Limb (tissue), 2 donors: Measurements from ENCODE around the gene LLGL2.
"Not testable (repeated sequence)": the region's sequence is repeated elsewhere in the genome, so short reads cannot be mapped to it uniquely, and the experiment has no call there.

Source experiments
- DNase-seq, 2 donors: peaks; one replicate each; pipeline ENCODE4 v3.0.0-alpha.2; 2016; ENCODE audit errors: extremely low spot score in 2 of 2

Gene LLGL2

DNA sequence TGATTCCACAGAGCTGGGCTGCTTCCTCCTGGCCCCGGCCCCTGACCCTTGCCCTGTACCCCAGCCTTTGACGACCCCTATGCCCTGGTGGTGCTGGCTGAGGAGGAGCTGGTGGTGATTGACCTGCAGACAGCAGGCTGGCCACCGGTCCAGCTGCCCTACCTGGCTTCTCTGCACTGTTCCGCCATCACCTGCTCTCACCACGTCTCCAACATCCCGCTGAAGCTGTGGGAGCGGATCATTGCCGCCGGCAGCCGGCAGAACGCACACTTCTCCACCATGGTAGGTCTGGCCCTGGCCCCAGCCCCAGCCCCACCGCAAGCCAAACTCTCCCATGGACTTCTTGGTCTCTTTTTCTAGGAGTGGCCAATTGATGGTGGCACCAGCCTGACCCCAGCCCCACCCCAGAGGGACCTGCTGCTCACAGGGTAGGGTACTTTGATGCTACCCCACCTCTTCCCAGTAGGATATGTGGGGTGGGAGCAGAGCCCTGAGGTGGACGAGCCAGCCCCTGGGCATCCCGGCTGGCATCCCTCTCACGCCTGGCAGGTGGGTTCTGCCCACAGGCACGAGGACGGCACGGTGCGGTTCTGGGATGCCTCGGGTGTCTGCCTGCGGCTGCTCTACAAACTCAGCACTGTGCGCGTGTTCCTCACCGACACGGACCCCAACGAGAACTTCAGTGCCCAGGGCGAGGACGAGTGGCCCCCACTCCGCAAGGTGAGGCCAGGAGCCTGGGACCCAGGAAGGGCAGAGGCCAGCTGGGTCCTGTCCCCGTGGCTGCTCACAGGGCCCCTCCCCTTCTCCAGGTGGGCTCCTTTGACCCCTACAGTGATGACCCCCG lies 43.1 kb downstream of the LLGL2 start:
- DNase-seq, result no peak

DNA sequence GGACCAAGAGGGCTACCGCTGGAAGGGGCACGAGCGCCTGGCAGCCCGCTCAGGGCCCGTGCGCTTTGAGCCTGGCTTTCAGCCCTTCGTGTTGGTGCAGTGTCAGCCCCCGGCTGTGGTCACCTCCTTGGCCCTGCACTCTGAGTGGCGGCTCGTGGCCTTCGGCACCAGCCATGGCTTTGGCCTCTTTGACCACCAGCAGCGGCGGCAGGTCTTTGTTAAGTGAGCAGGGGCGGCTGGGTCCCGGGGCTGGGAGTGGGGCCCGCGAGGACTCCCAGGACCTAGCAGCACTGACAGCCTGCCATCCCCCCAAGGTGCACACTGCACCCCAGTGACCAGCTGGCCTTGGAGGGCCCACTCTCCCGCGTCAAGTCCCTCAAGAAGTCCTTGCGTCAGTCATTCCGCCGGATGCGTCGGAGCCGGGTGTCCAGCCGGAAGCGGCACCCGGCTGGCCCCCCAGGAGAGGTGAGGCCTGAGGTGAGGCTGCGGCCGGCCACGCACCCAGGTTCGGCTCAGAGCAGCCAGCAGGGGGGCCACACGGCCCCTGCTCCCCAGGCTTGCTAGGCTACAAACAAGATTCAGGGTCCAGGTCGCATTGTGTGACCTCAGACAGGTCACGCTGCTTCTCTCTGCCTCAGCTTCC lies 44.7 kb downstream of the LLGL2 start:
- no peak for DNase-seq

DNA sequence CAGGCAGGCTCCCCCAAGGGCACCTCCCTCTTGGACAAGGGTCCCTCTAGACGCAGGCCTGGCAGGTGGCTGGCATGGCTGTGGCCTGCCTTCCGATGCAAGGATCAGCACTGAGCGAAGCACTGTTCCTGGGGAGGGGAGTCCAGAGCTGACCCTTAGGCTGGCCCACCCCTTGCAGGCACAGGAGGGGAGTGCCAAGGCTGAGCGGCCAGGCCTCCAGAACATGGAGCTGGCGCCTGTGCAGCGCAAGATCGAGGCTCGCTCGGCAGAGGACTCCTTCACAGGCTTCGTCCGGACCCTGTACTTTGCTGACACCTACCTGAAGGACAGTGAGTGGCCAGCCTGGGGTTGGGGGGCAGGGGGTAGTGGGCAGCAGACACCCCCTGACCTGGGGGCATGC lies 45.3 kb downstream of the LLGL2 start:
- DNase-seq, result no peak

DNA sequence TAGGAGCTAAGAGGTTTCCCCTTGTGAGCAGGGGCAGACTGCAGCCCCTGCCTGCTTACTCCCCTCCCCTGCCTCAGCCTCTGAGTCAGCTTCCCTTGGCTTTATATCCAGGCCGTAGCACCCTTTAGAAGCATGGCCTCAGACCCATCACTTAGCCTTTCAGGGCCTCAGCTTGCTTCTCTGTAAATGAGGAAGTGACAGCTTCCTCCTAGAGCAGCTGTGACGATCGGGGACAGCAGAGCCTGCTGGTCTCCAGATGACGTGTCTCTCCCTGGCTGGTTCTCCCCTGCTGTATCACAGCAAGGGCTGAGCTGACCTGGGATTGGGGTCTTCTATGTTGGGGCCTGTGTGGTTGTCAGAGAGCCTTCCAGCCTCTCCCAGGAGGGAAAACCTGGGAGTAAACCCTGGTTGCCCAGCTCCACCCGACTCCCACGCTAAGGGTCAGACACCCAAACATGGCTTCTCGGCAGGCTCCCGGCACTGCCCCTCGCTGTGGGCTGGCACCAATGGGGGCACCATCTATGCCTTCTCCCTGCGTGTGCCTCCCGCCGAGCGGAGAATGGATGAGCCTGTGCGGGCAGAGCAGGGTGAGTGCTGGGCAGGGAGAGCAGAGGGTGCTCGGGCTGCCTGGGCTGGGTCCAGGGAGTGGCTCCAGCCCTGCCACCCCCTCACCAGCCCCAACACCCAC lies 45.8 kb downstream of the LLGL2 start:
- no peak for DNase-seq

DNA sequence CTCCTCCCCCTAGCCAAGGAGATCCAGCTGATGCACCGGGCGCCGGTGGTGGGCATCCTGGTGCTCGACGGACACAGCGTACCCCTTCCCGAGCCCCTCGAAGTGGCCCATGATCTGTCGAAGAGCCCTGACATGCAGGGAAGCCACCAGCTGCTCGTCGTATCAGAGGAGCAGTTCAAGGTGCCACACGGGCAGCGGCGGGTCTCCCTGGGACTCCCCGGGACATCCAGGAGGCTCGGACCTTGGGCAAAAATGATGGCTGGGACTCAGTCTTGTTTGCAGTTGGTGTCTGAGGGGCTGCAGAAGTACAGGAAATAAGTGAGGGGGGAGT lies 46.4 kb downstream of the LLGL2 start:
- no peak for DNase-seq

DNA sequence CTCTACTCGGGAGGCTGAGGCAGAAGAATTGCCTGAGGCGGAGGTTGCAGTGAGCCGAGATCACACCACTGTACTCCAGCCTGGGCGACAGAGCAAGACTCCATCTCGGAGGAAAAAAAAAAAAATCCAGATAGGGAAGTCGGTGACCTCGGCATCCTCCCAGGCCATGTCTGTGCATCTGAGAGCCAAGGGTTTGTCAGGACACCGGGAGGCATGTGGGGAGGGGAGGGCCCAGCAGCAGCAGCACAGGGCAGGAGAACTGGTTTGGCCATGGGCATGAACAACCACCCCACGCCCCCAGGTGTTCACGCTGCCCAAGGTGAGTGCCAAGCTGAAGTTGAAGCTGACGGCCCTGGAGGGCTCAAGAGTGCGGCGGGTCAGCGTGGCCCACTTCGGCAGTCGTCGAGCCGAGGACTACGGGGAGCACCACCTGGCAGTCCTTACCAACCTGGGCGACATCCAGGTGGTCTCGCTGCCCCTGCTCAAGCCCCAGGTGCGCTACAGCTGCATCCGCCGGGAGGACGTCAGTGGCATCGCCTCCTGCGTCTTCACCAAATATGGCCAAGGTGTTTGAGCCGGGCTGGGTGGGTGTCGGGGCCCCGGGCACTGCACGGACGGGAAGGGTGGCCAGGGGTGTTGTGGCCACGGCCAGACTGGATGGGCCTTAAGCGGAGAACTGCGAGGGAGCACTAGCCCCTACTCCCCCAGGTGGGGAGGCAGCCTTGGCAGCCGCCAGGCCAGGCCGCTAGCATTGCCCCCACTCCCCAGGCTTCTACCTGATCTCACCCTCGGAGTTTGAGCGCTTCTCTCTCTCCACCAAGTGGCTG lies 47.4 kb downstream of the LLGL2 start:
- no peak for DNase-seq

DNA sequence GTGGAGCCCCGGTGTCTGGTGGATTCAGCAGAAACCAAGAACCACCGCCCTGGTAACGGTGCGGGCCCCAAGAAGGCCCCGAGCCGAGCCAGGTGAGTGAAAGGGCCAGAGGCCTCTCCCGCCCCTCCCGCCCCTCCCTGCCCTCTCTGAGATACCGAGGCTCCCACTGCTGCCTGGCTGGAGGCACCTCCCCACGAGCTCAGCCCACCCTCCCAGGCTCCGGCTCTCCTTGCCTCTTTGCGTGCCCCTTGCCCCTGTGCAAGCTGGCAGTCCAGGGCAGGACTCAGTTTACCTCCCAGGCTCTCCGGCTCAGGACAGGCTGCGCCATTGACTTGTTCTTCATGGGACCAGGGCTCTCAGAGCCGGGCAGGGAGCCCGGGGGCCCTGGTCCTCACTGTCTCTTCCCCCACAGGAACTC lies 48.1 kb downstream of the LLGL2 start:
- DNase-seq, result no peak

DNA sequence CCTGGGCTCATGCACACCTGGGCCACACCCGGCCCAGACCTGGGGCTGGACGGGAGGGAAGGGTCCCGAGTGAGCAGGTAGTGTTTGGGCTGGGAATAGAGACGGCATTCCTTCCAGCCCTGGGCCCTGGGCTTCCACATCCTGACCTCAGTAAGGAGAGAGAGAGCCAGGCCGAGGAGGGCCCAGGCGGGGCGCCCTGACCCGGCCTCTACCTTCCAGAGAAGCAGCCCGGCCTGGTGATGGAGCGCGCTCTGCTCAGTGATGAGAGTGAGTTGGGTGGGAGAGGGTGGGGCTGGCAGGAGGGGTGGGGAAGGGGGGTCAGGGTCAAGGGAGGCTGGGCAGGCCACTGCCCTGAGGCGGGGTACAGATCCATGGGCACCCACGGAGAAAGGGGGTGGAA lies 48.5 kb downstream of the LLGL2 start:
- DNase-seq, result no peak

DNA sequence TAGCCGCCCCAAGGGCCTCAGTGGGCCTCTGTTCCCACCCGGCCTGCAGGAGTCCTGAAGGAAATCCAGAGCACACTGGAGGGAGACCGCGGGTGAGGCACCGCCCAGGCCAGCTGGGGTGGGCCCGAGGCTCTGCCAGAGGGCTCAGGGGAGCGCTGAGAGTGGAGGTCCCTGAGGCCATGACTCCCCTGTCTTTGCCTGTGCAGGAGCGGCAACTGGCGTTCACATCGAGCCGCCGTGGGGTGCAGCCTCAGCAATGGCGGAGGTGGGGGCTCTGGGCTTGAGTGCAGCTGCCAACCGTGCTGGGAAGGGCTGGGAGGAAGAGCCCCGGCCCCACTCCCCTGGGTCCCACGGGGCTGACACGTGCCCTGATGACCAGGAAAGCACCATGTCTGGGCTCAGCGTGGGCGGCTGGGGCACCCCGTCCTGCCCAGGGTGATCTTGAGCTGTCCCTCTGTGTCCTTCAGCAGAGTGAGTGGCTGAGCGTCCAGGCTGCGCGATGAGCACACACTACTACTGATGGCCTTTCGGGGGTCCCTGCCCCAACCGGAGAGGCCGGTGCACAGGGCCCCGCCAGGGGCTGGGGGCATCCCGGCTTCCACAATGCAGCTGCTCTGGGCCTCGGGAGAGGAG lies 49.0 kb downstream of the LLGL2 start:
- DNase-seq, result no peak

DNA sequence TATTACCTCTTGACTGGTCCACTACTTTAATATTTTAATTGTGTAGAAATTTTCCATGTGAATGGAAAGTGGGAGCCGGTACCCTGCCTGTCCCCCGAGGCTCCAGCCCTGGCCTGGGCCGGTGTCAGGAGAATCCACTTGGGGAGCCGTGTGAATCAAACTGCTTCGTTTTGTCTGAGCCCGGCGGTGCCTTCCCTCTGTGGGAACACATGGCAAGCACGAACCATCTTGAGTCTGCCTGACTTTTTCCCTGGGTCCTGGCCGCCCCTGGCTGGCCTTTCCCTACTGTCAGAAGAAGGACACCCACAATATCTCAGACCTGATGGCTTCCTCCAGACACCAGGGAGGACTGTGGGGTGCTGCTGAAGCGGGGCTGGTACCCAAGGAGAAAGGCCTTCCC lies 49.7 kb downstream of the LLGL2 start:
- DNase-seq, result no peak

DNA sequence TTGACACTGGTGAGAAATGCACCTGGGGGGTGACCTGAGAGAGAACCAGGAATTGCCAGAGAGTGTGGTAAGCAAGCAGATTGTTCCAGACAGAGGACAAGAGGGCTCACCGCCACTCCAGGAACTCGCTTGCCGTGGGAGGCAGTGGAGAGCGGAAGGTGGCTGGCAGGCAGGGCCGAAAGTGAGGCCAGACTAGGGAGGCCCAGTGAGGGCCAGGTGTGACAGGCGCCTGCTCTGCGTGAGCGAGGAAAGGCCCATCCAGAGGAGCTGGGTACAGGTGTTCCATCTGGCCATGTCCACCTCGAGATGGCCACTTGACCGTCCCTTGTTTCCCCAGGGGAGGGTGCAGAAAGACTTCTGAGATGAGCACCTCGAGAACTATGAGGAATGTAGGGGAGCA lies 50.2 kb downstream of the LLGL2 start:
- DNase-seq, result no peak

DNA sequence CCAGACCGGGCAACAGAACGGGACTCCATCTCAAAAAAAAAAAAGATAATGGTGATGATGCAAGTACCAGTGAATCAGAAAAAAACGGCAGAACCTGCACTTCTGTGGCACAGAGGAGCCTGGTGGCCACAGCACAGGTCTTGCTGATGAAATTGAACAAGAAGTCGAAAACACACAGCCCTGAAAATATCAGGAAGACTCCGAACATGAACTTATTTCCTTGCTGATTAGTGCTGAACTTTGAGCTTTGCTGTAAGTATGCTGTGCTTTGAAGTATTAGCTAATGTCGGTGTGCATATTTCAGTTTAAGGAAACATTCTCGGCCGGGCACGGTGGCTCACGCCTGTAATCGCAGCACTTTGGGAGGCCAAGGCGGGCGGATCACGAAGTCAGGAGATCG lies 51.2 kb downstream of the LLGL2 start:
- DNase-seq, result no peak

DNA sequence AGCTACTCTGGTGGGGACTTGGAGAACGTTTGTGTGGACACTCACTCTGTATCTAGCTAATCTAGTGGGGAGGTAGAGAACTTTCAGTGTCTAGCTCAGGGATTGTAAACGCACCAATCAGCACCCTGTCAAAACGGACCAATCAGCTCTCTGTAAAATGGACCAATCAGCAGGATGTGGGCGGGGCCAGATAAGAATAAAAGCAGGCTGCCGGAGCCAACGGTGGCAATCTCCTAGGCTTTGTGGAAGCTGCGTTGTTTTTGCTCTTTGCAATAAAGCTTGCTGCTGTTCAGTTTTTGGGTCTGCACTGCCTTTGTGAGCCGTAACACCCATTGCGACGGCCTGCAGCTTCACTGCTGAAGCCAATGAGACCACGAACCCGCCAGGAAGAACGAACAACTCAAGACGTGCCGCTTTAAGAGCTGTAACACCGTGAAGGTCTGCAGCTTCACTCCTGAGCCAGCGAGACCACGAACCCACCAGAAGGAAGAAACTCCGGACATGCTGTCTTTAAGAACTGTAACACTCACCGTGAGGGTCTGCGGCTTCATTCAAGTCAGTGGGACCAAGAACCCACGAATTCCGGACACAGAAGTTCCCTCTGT lies 55.7 kb downstream of the LLGL2 start:
- DNase-seq, result not testable (repeated sequence)

DNA sequence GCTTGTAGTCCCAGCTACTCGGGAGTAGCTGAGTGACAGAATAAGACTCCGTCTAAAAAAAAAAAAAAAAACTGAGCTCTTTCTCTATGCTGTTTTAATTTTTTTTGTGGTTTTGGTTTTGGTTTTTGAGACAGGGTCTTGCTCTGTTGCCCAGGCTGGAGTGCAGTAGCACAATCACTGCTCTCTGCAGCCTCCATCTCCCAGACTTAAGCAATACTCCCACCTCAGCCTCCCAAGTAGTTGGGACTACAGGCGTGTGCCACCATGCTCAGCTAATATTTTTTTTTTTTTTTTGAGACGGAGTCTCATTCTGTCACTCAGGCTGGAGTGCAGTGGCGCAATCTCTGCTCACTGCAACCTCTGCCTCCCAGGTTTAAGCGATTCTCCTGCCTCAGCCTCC lies 57.7 kb downstream of the LLGL2 start:
- DNase-seq, result not testable (repeated sequence)

DNA sequence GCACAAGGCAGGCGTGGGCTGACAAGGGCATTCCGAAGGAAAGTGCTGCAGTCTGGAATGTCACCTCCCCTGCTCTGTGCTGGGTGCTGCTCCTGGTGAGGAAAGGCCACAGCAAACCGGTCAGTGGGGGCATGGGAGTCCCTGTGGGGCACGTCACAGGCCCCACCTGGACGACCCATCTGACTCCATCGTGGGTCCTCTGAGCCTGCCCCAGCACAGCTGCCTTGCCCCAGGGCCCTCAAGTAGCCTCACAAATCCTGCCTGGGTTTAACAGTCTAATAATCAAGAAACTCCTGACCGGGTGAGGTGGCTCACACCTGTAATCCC lies 59.3 kb downstream of the LLGL2 start:
- no peak for DNase-seq

DNA sequence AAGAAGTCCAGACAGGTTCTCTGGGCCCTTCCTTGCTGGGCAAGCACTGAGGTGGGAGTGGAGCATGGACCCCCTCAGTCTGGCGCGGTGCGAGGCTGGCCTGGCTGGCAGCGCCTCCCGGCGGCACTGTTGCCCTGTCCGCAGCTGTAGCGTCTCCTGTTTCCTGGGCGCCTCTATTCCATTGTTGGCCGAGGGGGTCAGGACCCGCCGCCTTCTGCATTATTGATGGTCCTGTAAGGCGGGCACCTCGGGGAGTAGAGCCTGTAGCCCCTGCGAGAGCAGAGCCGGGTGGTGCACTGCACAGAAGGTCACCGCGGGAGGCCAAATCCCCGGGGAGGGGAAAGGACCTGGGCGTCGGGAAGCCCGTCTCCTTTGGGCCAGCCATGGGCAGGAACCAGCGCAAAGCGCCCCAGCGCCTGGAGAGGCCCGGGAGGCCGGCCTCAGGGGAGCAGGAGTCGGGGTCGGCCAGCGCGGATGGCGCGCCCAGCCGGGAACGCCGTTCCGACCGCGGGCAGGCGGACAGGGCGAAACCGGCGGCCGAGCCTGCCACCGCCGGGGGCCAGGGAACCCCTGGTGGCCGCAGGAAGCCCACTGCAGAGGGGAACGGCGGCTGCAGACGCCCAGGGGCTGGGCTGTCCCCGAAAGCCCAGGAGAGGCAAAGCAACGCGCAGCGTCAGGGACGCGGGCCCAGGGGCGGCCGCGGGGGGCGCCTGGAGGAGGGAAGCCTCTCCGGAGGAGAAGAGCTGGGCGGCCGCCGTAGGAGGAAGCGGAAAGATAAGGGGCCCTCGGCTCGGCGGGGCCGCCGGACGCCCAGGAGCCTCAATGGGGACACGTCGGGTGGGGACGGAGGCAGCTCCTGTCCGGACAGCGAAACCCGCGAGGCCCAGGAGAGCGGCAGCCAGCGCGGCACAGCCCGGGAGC lies 62.4 kb downstream of the LLGL2 start, which contains the start of gene MYO15B:
MYO15B (plus strand) TSS at position 126 of the 921 bp plus-strand sequence; CDS start at position 384, 258 bp downstream.
- peak; percentile 46 to 82 for DNase-seq

DNA sequence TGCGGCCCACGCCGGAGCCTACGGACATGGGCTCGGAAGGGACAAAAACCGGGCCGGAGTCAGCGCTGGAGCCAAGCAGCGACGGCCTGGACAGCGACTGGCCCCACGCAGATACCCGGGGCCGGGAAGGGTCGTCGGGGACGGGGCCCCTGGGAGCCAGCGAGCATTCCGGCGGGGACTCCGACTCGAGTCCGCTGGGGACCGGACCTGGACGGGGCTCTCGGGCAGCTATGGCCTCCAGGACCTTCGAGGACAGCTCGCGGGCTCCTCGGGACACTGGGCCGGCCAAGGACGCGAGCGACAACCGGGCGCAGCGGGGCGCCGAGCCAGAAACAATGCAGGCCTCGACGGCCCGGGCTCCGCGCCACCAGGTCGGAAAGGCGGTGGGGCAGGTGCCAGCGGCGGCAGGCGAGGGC lies 63.1 kb downstream of the LLGL2 start:
- DNase-seq, result peak in 1 of 2 donors; percentile 7

DNA sequence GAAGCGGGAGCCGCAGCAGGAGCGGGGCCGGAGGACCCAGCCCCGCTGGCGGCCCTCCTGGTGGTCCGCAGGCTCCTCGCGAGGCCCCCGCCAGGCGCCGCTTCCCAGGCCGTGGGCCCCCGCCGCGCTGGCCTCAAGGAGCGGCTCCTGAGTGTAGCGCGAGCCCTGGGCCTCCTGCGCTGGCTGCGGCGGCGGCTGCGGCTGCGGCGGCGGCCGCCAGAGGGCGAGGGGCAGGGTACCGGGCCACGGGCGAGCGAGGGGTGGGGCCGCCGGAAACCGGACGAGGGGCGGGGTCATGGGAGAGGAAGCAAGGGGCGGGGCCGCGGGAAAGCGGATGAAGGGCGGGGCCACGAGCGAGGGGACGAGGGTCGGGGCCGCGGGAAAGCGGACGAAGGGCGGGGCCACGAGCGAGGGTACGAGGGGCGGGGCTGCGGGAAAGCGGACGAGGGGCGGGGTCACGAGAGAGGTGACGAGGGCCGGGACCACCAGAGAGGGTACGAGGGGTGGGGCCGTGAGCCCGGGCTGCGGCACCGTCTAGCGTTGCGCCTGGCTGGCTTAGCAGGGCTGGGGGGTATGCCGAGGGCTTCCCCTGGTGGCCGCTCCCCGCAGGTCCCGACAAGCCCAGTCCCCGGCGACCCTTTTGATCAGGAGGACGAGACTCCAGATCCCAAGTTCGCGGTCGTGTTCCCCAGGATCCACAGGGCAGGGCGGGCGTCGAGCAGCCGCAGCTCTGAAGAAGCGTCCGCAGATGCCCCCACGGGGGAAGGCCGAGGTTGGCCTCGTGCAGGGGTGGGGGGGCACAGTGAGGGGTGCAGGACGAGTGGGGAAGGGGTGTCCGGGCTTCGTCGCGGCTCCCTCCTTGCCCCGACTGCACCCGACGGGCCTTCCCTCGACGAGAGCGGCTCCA lies 63.8 kb downstream of the LLGL2 start:
- peak; percentile 95 to 99 for DNase-seq

DNA sequence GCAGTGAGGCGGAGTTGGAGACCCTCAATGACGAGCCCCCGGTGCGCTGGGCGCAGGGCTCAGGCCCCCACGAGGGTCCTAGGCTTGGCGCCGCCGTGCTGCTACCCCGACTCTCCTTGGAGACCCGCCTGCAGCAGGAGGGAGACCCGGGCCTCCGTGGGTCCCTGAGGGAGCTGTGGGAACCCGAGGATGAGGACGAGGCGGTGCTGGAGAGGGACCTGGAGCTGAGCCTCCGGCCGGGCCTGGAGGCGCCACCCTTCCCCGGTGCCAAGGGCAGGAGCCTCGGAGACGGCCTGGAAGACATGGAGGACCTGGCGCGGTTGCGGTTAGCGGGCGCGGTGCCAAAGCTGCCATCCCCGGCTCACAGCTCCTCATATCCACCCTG lies 64.4 kb downstream of the LLGL2 start:
- peak in 1 of 2 donors; percentile 53 for DNase-seq
